Measurements from ENCODE around the gene TNFRSF19.

DNA sequence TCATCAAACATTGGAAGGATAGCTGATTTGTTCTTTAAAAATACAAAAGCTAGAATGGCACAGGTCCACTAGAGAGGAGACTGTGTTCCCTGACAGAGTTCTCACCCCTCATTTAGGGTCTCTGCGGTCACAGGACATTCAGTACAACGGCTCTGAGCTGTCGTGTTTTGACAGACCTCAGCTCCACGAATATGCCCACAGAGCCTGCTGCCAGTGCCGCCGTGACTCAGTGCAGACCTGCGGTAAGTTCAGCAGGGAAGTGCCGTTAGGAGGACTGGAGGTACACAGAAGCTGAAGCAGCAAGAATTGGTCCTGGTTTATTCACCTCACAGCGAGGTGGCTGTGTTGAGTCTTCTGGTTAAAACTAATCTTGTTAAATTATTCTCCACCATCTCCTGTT, 90.0 kb downstream of the TNFRSF19 start:
- TF ChIP-seq, protein P1, sequence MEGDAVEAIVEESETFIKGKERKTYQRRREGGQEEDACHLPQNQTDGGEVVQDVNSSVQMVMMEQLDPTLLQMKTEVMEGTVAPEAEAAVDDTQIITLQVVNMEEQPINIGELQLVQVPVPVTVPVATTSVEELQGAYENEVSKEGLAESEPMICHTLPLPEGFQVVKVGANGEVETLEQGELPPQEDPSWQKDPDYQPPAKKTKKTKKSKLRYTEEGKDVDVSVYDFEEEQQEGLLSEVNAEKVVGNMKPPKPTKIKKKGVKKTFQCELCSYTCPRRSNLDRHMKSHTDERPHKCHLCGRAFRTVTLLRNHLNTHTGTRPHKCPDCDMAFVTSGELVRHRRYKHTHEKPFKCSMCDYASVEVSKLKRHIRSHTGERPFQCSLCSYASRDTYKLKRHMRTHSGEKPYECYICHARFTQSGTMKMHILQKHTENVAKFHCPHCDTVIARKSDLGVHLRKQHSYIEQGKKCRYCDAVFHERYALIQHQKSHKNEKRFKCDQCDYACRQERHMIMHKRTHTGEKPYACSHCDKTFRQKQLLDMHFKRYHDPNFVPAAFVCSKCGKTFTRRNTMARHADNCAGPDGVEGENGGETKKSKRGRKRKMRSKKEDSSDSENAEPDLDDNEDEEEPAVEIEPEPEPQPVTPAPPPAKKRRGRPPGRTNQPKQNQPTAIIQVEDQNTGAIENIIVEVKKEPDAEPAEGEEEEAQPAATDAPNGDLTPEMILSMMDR (IDR thresholded peaks at IDR 0.05; ENCODE audit: poor library complexity), result no peak
- TF ChIP-seq EZH2 (IDR thresholded peaks at IDR 0.05; ENCODE audit: borderline replicate concordance), result no peak
- no peak for TF ChIP-seq EZH2phosphoT487 (IDR thresholded peaks at IDR 0.05; ENCODE audit: low read depth, severe bottlenecking, unreplicated experiment)
